Measurements from ENCODE around the gene AKAP13. TPM values are rescaled to one million over a fixed set of nuclear protein-coding genes. Genes with fewer than 3 reads are reported as not detected.

The AKAP13 gene
- total and polyA plus RNA-seq, 7 donors = 18.2 to 126 (median 93.7) TPM

DNA sequence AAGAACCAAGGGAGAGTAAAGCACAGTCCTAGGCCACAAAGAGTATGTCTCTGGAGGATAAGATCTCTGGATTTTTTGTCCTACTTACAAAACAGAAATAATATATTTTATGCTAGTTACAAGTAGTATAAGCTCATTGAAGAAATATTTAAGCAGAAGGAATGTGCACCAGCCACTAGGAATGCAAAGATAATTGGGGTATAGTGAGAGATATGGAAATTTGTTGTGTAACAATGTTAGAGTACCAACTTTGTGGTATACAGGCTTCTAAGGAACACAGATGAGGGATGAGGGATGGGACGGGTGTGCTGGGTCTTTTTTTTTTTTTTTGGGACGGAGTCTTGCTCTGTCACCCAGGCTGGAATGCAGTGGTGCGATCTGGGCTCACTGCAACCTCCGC lies 26.5 kb downstream of the AKAP13 start:
- intact Hi-C loops (cut with DNase I) = no loop called here

DNA sequence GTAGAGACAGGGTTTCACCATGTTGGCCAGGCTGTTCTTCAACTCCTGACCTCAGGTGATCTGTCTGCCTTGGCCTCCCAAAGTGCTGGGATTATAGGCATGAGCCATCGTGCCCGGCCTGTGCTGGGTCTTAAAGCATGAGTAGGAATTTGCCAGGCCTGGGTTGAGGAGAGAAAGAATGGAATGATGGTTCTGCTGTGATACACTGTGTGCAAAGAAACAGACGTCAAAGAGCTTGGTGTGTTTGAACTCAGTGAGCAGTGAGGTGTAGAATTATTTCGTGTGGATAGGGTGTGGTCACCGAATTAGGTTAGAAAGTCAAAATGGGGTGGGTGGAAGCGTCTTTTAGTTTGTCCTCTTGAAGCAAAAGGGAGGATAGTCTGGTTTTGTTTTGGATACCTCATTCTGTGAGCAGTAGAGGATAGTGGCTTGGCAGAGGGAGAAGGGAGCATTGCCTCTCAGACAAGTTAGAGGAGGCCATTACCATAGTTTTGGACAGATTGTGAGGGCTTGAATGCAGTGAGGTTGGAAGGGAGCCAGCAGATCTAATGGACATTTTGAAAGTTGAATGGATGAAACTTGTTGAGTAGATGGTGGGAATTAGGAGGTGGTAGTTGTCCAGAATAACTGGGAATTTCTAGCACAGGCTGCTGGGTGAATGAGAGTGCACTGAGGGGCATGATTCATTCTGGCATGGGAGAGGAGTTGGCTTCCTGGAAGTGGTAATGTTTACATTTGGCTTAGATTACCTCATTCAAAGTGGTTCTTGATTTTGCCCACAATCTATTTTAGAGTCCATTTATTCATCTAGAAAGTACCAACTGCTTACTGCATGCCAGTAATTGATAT lies 27.2 kb downstream of the AKAP13 start:
- H3K27ac ChIP-seq = peak overlapping the region; percentile 65
- WGBS, 3 donors = 73 to 90% (median 81%) methylated on average over 6 of the region's 6 CpGs
- no peaks in the 10 kb centered on the region for H3K27me3 ChIP-seq (ENCODE audit: insufficient read depth in 3 of 3, low read length in 2 of 3)
- H3K36me3 ChIP-seq (ENCODE audit: insufficient read depth in 1 of 2, low read depth in 1 of 2) = no peaks in the 10 kb centered on the region
- peak; percentile 61 to 88 (median 82) for ATAC-seq
- H3K4me1 ChIP-seq = peaks cover 63% of the 10 kb centered on the region
- DNase-seq = no peak
- TF ChIP-seq, protein P1, sequence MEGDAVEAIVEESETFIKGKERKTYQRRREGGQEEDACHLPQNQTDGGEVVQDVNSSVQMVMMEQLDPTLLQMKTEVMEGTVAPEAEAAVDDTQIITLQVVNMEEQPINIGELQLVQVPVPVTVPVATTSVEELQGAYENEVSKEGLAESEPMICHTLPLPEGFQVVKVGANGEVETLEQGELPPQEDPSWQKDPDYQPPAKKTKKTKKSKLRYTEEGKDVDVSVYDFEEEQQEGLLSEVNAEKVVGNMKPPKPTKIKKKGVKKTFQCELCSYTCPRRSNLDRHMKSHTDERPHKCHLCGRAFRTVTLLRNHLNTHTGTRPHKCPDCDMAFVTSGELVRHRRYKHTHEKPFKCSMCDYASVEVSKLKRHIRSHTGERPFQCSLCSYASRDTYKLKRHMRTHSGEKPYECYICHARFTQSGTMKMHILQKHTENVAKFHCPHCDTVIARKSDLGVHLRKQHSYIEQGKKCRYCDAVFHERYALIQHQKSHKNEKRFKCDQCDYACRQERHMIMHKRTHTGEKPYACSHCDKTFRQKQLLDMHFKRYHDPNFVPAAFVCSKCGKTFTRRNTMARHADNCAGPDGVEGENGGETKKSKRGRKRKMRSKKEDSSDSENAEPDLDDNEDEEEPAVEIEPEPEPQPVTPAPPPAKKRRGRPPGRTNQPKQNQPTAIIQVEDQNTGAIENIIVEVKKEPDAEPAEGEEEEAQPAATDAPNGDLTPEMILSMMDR (IDR thresholded peaks at IDR 0.05) = no peak
- intact Hi-C loops (cut with DNase I) = no loop called here
- no peaks in the 10 kb centered on the region for H3K9me3 ChIP-seq
- H3K4me3 ChIP-seq = no peak overlapping the region

More for the DNA sequence above, 26.5 kb downstream of the AKAP13 start:
- H3K4me1 ChIP-seq = peaks cover 64% of the 10 kb centered on the region
- no peaks in the 10 kb centered on the region for H3K27me3 ChIP-seq (ENCODE audit: insufficient read depth in 3 of 3, low read length in 2 of 3)
- no peak overlapping the region for H3K4me3 ChIP-seq
- ATAC-seq = peak in 1 of 4 donors; percentile 4
- TF ChIP-seq, protein P1 (IDR thresholded peaks at IDR 0.05) = no peak
- no peaks in the 10 kb centered on the region for H3K36me3 ChIP-seq (ENCODE audit: insufficient read depth in 1 of 2, low read depth in 1 of 2)
- WGBS, 3 donors = 73 to 98% (median 79%) methylated on average over 3 to 4 of the region's 4 CpGs
- H3K27ac ChIP-seq = no peak overlapping the region
- DNase-seq = no peak
- H3K9me3 ChIP-seq = no peaks in the 10 kb centered on the region

DNA sequence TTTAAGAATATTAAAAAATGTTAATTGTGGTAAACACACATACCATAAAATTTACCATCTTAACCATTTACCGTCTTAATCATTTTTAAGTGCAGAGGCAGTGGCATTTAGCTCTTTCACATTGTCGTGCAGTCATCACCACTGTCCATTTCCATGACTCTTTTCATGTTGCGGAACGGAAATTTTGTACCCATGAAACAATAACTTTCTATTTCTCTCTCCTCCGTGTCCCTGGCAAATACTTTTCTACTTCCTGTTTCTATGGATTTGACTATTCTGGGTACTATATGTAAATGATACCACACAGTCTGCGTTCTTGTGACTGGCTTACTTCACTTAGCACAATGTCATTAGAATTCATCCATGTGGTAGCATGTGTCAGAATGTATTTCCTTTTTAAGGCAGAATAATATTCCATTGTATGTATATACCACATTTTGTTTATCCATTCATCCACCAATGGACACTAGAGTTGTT lies 27.9 kb downstream of the AKAP13 start:
- H3K4me3 ChIP-seq = no peak overlapping the region

DNA sequence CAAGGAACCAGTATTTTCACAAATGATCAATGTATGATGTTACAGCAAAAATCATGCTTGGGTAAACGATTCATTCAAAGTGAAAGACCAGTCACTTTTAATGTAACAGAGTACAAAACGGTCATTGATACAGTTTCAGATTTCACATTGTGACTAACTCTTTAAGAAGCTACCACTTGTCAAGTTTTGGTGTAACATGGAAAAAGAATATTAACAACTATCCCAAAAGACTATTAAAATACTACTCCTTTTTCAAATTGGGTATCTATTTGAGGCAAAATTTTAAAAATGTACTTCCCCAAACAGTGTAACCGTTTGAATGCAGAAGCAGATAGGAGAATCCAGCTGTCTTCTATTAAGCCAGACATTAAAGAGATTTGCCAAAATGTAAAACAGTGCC lies 31.7 kb downstream of the AKAP13 start:
- no peaks in the 10 kb centered on the region for H3K27me3 ChIP-seq (ENCODE audit: insufficient read depth in 3 of 3, low read length in 2 of 3)
- peaks cover 43% of the 10 kb centered on the region for H3K4me1 ChIP-seq
- DNase-seq = no peak
- no peak overlapping the region for H3K4me3 ChIP-seq
- H3K27ac ChIP-seq = no peak overlapping the region
- ATAC-seq = no peak
- TF ChIP-seq, protein P1 (IDR thresholded peaks at IDR 0.05) = no peak
- intact Hi-C loops (cut with DNase I) = no loop called here
- no peaks in the 10 kb centered on the region for H3K9me3 ChIP-seq
- H3K36me3 ChIP-seq (ENCODE audit: insufficient read depth in 1 of 2, low read depth in 1 of 2) = no peaks in the 10 kb centered on the region
- WGBS, 3 donors = 21 to 29% (median 24%) methylated on average over 3 of the region's 3 CpGs

More for the DNA sequence above, 27.9 kb downstream of the AKAP13 start:
- 90 to 93% (median 90%) methylated on average over 6 of the region's 6 CpGs for WGBS, 3 donors
- Histone ChIP-seq H3K27me3 (ENCODE audit: insufficient read depth in 3 of 3, low read length in 2 of 3) (no peaks in the 10 kb centered on the region), H3K36me3 (ENCODE audit: insufficient read depth in 1 of 2, low read depth in 1 of 2) (no peaks in the 10 kb centered on the region), H3K27ac (peak overlapping the region; percentile 65), H3K9me3 (no peaks in the 10 kb centered on the region), H3K4me1 (peaks cover 65% of the 10 kb centered on the region)
- DNase-seq = no peak
- intact Hi-C loops (cut with DNase I) = no loop called here
- TF ChIP-seq, protein P1 (IDR thresholded peaks at IDR 0.05) = no peak
- ATAC-seq = peak in 2 of 4 donors; percentile 7 to 13
